HepG2 (cell line): ENCODE data around the gene OVCA2. TPM values are rescaled to one million over a fixed set of nuclear protein-coding genes. Genes with fewer than 3 reads are reported as not detected.
"Not testable (repeated sequence)": the region's sequence is repeated elsewhere in the genome, so short reads cannot be mapped to it uniquely, and the experiment has no call there.

ENCODE experiments used
- ATAC-seq: fragments of 200-7000 bp; cut with Tn5 transposase; 3 replicates; pipeline ENCODE4 v1.9.1; 2020; ENCODE audit warnings: mild to moderate bottlenecking, moderate library complexity
- BruUV-seq: library from RNA; stranded (reverse); fragments of 400-500 nt; replicated peaks from 2 replicates; lab custom pipeline; 2021; lab: Mats Ljungman, UMichigan
- CTCF ChIA-PET: fragments of 300-600 bp; formaldehyde crosslinking; extraction: SDS; loops from one replicate; lab custom pipeline; 2021; ENCODE audit warnings: low total read pairs, inconsistent platforms, low intra/inter-chr PET ratio; lab: Yijun Ruan, JAX
- POLR2A ChIA-PET: fragments of 350-600 bp; sonication (Branson Sonifier 250); formaldehyde crosslinking; loops from one replicate; lab custom pipeline; 2020; ENCODE audit warnings: antibody characterized with exemption, inconsistent platforms; lab: Yijun Ruan, JAX
- DNase-seq: peaks from one replicate; pipeline ENCODE4 v3.0.0-alpha.2; 2015; ENCODE audit warnings: low spot score
- FAIRE-seq: peaks from 3 replicates; lab custom pipeline; 2011; peaks lifted over from hg19 to GRCh38; lab: Jason Lieb, UNC
- H2AFZ ChIP-seq: one replicate; pipeline ENCODE4 v1.6.1; 2011; ENCODE audit warnings: low read length, inconsistent platforms
- H3K27ac ChIP-seq: fragments of 300-600 bp; 3 replicates; pipeline ENCODE4 v1.8.0; 2011; ENCODE audit warnings: mixed run types, mild to moderate bottlenecking, mixed read lengths, low read length, inconsistent platforms; ENCODE audit not compliant: insufficient read depth; ENCODE audit errors: extremely low read length
- H3K27me3 ChIP-seq, 2 experiments: fragments of 200-600 bp in 1 of 2; 2 replicates in 1 of 2; 3 replicates in 1 of 2; pipeline versions ENCODE4 v1.6.0 to v1.8.0; 2011; ENCODE audit warnings: low read length in 2 of 2, mild to moderate bottlenecking in 2 of 2, moderate library complexity in 2 of 2, inconsistent platforms in 1 of 2; ENCODE audit not compliant: insufficient read depth in 2 of 2, control insufficient read depth in 1 of 2
- H3K36me3 ChIP-seq, 2 experiments: fragments of 200-600 bp in 1 of 2; replicated peaks in 1 of 2; 2 replicates in 1 of 2; 3 replicates in 1 of 2; pipeline versions ENCODE4 v1.5.1 to v1.8.0; 2011; ENCODE audit warnings: low read length in 2 of 2, inconsistent platforms in 1 of 2; ENCODE audit not compliant: insufficient read depth in 2 of 2, control insufficient read depth in 1 of 2
- H3K4me1 ChIP-seq: 2 replicates; pipeline ENCODE4 v1.5.1; 2012; ENCODE audit warnings: low read length, inconsistent platforms; ENCODE audit not compliant: insufficient read depth
- H3K4me2 ChIP-seq: 2 replicates; pipeline ENCODE4 v1.6.0; 2011; ENCODE audit warnings: low read depth, low read length, inconsistent platforms
- H3K4me3 ChIP-seq, 3 experiments: fragments of 200-600 bp in 1 of 3; sonication (generic), shearing (Covaris generic) in 1 of 3; replicated peaks in 1 of 3; 2 replicates each; pipeline ENCODE4 v1.5.1; 2011 to 2016; ENCODE audit warnings: low read length in 3 of 3, inconsistent platforms in 2 of 3, low read depth in 2 of 3, mild to moderate bottlenecking in 2 of 3, control low read depth in 1 of 3, mixed read lengths in 1 of 3; ENCODE audit not compliant: insufficient read depth in 1 of 3
- H3K79me2 ChIP-seq: one replicate; pipeline ENCODE4 v1.6.1; 2011; ENCODE audit warnings: low read length, inconsistent platforms; ENCODE audit not compliant: insufficient read depth
- H3K9ac ChIP-seq: 2 replicates; pipeline ENCODE4 v1.6.0; 2011; ENCODE audit warnings: mild to moderate bottlenecking, low read depth, low read length, inconsistent platforms; ENCODE audit not compliant: insufficient read depth
- H3K9me3 ChIP-seq: 2 replicates; pipeline ENCODE4 v1.5.1; 2012; ENCODE audit warnings: mild to moderate bottlenecking, low read length
- H4K20me1 ChIP-seq: 2 replicates; pipeline ENCODE4 v1.6.0; 2011; ENCODE audit warnings: inconsistent platforms, mild to moderate bottlenecking, low read length, moderate library complexity; ENCODE audit not compliant: insufficient read depth
- FUBP1 ChIP-seq: sonication (generic); formaldehyde crosslinking; IDR thresholded peaks from 2 replicates; pipeline ENCODE4 v1.5.1; 2020; ENCODE audit warnings: missing genetic modification reagents, mild to moderate bottlenecking, borderline replicate concordance
- GZF1 ChIP-seq: sonication (generic); formaldehyde crosslinking; IDR thresholded peaks from 2 replicates; pipeline ENCODE4 v1.5.1; 2020; ENCODE audit warnings: mild to moderate bottlenecking, missing genetic modification reagents
- REL ChIP-seq: sonication (generic); formaldehyde crosslinking; conservative IDR thresholded peaks from 2 replicates; pipeline ENCODE4 v1.8.0; 2022; ENCODE audit warnings: mild to moderate bottlenecking, missing genetic modification reagents, moderate library complexity
- SIX4 ChIP-seq: sonication (generic); formaldehyde crosslinking; IDR thresholded peaks from 2 replicates; pipeline ENCODE4 v1.4.0; 2020; ENCODE audit warnings: missing genetic modification reagents
- SMARCC2 ChIP-seq: fragments of 450-650 bp; IDR thresholded peaks from 2 replicates; pipeline ENCODE4 v1.6.1; 2017; ENCODE audit warnings: antibody characterized with exemption, mild to moderate bottlenecking
- TEAD2 ChIP-seq: sonication (generic); formaldehyde crosslinking; IDR thresholded peaks from 2 replicates; pipeline ENCODE4 v1.9.0; 2021; ENCODE audit warnings: missing genetic modification reagents
- YY1 ChIP-seq: IDR thresholded peaks from 2 replicates; pipeline ENCODE4 v1.6.1; 2011; ENCODE audit warnings: low read length, low read depth, moderate library complexity, mild to moderate bottlenecking; ENCODE audit not compliant: insufficient read depth, insufficient replicate concordance
- ZBTB3 ChIP-seq: sonication (generic); formaldehyde crosslinking; IDR thresholded peaks from 2 replicates; pipeline ENCODE4 v1.4.0; 2020; ENCODE audit warnings: low read depth, mild to moderate bottlenecking, moderate library complexity, missing genetic modification reagents, borderline replicate concordance
- WGBS: methylation state at CpG from one replicate; pipeline ENCODE4 v1.1.6; 2017; ENCODE audit warnings: low lambda C conversion rate; 5-methylcytosine and 5-hydroxymethylcytosine counted together
- in situ Hi-C: cut with HindIII; loops from 2 replicates; pipeline ENCODE4 v1.10.0; 2017; ENCODE audit warnings: low pct_unique_long_range_greater_than_20kb; ENCODE audit not compliant: extremely low pct_ligation_motif_present
- intact Hi-C: fragments of 100-400 bp; cut with micrococcal nuclease; formaldehyde crosslinking; loops from one replicate; pipeline ENCODE4 v1.10.0; 2022; ENCODE audit not compliant: unreplicated experiment
- polyA plus RNA-seq, 8 experiments: library from polyadenylated mRNA; depleted of rRNA in 3 of 8; stranded (reverse) in 7 of 8; unstranded in 1 of 8; fragments of >200 nt; fragmentation: Illumina TruSeq in 4 of 8; extraction: Trizol in 4 of 8; gene quantifications; 2 replicates each; pipeline versions ENCODE4 v1.2.1 to v1.2.3, GENCODE V29; 2011 to 2016; ENCODE audit warnings: low read depth in 4 of 8, missing spikeins in 1 of 8, mixed read lengths in 1 of 8; ENCODE audit not compliant: insufficient read depth in 1 of 8
- total RNA-seq, 5 experiments: library from RNA; depleted of rRNA; stranded (reverse); fragments of >200 nt; fragmentation: Illumina TruSeq; extraction: Trizol; gene quantifications; 2 replicates each; pipeline ENCODE4 v1.2.3, GENCODE V29; 2016; ENCODE audit warnings: low read depth in 1 of 5

Gene OVCA2
- total and polyA plus RNA-seq, 2 of the 13 experiments (the other 11 are each of a cell fraction or from before 2014, with no cell fraction given), result 23.7 to 28.2 TPM

- TF ChIP-seq GZF1 (CRISPR knock-in tag) (no peak), ZBTB3 (no peak), REL (CRISPR knock-in tag) (no peak)
Observed at GRCh38 chr17:2012499-2012898, 29.3 kb upstream of the OVCA2 start (continued).

GRCh38 chr17:2013220-2013993, 28.4 kb upstream of the OVCA2 start:
- H3K9me3 ChIP-seq, H3K4me3 ChIP-seq, H3K9ac ChIP-seq, H3K36me3 ChIP-seq, H3K27ac ChIP-seq, ATAC-seq, CTCF ChIA-PET, DNase-seq, H3K79me2 ChIP-seq, intact Hi-C loops, H2AFZ ChIP-seq, FAIRE-seq, H3K4me2 ChIP-seq, BruUV-seq, H3K4me1 ChIP-seq, H4K20me1 ChIP-seq, in situ Hi-C loops: not testable (repeated sequence)
- peaks cover 5 to 14% of the 10 kb centered on the region in 2 experiments; a peak in 3 of 5 replicates for H3K27me3 ChIP-seq
- WGBS, result 97% methylated on average over 4 of the region's 6 CpGs
- POLR2A ChIA-PET, result interaction anchor here (1.3 to 1.8 kb wide), 2 partner anchors 9 to 14 kb away, joined by 3 to 4 read pairs; no protein-coding TSS in a partner anchor

GRCh38 chr17:2013994-2014317, 27.9 kb upstream of the OVCA2 start:
- Histone ChIP-seq H3K27ac (no peak overlapping the region), H3K27me3 (peaks cover 7 to 19% of the 10 kb centered on the region in 2 experiments; a peak in 3 of 5 replicates), H3K4me2 (no peak overlapping the region), H3K36me3 (no peaks in the 10 kb centered on the region), H3K4me1 (no peaks in the 10 kb centered on the region), H2AFZ (no peak overlapping the region), H3K9me3 (no peaks in the 10 kb centered on the region), H3K9ac (no peak overlapping the region), H3K79me2 (no peaks in the 10 kb centered on the region), H3K4me3 (no peak overlapping the region), H4K20me1 (no peaks in the 10 kb centered on the region)
- TF ChIP-seq YY1 (no peak), FUBP1 (no peak), SMARCC2 (no peak), TEAD2 (CRISPR knock-in tag) (no peak), SIX4 (CRISPR knock-in tag) (no peak)
- intact Hi-C loops (no loop called here), in situ Hi-C loops (no loop called here)
- ChIA-PET CTCF (no interaction called here), POLR2A (interaction anchor here (1.3 to 1.8 kb wide), 2 partner anchors 9 to 14 kb away, joined by 3 to 4 read pairs; no protein-coding TSS in a partner anchor)
- WGBS, result 80% methylated on average over 1 of the region's 1 CpG
- DNase-seq (no peak), ATAC-seq (no peak), FAIRE-seq (no peak)
- BruUV-seq, result no TSS peak
